Measurements from ENCODE around the gene CACNA2D2. TPM values are rescaled to one million over a fixed set of nuclear protein-coding genes. Genes with fewer than 3 reads are reported as not detected.
A peak's percentile ranks its signal among the peaks of the same experiment; 100 is the strongest.

The CACNA2D2 gene
- total RNA-seq, 2 experiments from 2014 or later, result 0.78 to 0.95 TPM

DNA sequence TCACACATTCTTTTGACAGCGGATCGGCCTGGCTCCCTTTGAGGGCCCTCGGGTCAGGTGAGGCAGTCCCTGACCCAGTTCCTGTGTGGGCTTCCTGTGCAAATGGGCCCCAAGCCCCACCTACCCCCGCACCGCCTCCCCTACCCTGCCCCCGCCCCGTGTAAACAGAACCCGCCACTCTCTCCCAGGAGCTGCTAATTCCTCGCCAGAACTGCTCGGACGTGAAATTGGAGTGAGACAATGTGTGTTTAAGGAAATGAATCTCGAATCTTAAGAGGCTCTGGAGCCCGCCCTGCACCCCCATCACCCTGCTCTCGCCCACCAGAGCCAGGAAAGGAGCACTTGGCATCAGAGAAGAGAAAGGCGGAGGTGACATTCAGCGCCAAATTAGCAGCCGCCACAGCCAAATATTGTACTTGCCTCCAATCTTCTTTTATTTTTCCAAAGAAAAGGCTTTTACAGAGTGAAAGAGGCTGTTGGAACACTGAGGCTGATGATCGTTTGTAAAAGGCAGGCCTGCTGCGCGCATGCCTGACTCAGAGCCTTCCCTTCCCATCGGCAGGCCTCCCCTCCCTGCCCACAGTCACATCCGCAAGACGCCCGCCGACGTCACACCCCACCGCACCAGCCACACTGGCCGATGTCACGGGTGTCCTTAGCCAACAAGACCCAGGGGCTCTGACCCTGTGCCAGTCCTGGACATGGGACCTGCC, 53.1 kb downstream of the CACNA2D2 start:
- POLR2A ChIA-PET, result interaction anchor here (1.1 kb wide), 1 partner anchor 93 kb away, joined by 4 read pairs; no protein-coding TSS in a partner anchor
- peaks cover 35% of the 10 kb centered on the region for H3K4me1 Mint-ChIP-seq (ENCODE audit: low read depth)
- DNase-seq, result peak; percentile 85
- H3K27ac Mint-ChIP-seq, result peak overlapping the region; percentile 95
- CTCF ChIA-PET, result interaction anchor here (1.1 kb wide), 1 partner anchor 165 kb away, joined by 4 read pairs; no protein-coding TSS in a partner anchor
- no peaks in the 10 kb centered on the region for H3K27me3 Mint-ChIP-seq (ENCODE audit: low read depth)
- H3K9me3 Mint-ChIP-seq (ENCODE audit: insufficient read depth), result no peaks in the 10 kb centered on the region
- peak; percentile 75 for ATAC-seq
- H3K36me3 Mint-ChIP-seq (ENCODE audit: low read depth), result no peaks in the 10 kb centered on the region
- peak overlapping the region; percentile 77 for H3K4me3 Mint-ChIP-seq

DNA sequence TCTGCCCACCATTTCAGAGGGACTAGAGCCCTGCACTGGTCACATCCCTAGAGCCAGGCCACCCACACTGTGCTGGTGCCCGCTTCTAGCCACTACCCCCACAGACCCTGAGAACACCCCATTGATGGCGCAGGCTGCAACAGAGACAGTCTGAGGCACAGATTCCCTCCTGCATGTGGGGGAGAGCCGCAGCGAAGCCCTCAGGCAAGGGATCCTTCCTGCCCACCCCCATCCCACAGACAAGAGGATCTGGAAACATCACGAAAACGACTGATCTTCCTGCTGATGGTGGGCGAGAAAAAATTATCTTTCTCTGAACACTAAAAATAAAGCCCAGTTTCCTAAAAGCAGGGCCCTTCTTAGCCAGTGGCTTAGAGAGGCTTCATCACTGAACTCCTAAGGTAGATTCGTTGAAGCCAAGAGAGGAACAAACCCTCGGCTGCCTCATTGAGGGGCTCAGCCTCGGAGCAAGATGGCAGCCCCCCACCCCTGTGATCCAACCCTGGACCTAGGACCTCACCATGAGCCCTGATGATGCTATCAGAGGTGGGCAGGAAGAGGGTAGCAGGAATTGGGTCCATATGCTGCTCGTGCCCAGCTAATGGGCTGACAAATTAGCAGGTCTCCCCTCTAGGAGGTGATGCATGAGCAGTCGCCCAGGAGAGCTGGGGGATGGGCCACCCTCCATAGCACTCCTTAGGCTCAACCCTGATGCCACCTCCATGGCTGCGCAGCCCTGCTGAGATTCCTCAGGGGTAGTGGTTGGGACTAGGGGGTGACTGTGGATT, 54.5 kb downstream of the CACNA2D2 start:
- peak overlapping the region; percentile 95 for H3K27ac Mint-ChIP-seq

DNA sequence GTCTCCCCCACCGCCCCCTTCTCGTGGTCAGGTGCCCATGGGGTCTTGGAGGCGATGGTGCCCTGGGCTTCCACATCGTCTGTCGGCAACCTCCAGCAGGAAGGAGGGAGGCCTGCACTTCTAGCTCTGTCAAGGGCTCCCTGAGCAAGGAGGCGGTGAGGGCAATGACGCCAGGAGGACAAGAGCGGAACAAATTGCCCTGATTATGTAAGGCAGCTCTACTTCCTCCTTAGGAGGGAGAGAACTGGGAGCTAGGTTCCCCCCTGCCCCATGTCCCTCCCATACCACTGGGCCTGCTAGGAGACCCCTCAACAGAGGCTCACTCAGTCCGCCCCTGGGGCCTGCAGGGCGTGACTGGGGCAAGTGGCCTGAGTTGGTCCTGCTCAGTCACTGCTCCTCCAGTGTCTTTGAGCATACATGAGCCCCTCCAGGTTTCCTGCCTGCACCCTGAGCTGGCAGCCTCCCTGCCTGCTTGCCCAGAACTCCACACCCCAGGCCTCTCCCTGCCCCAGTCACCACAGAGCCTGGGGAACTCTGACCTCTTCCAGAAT, 56.1 kb downstream of the CACNA2D2 start:
- Mint-ChIP-seq H3K27me3 (ENCODE audit: low read depth) (no peaks in the 10 kb centered on the region), H3K27ac (peak overlapping the region; percentile 33), H3K4me3 (no peak overlapping the region), H3K4me1 (ENCODE audit: low read depth) (peaks cover 35% of the 10 kb centered on the region), H3K36me3 (ENCODE audit: low read depth) (no peaks in the 10 kb centered on the region), H3K9me3 (ENCODE audit: insufficient read depth) (no peaks in the 10 kb centered on the region)
- DNase-seq (no peak), ATAC-seq (no peak)
- ChIA-PET CTCF (interaction anchor here (1.0 to 2.7 kb wide), 3 partner anchors 11 to 96 kb away, joined by 3 to 15 read pairs (median 6); no protein-coding TSS in a partner anchor), POLR2A (no interaction called here)

More for the DNA sequence above, 54.5 kb downstream of the CACNA2D2 start:
- H3K36me3 Mint-ChIP-seq (ENCODE audit: low read depth), result no peaks in the 10 kb centered on the region
- no peak overlapping the region for H3K4me3 Mint-ChIP-seq
- POLR2A ChIA-PET, result no interaction called here
- no peaks in the 10 kb centered on the region for H3K9me3 Mint-ChIP-seq (ENCODE audit: insufficient read depth)
- CTCF ChIA-PET, result interaction anchor here (1.1 kb wide), 1 partner anchor 167 kb away, joined by 4 read pairs; no protein-coding TSS in a partner anchor
- ATAC-seq, result no peak
- H3K27me3 Mint-ChIP-seq (ENCODE audit: low read depth), result no peaks in the 10 kb centered on the region
- no peak for DNase-seq
- H3K4me1 Mint-ChIP-seq (ENCODE audit: low read depth), result peaks cover 35% of the 10 kb centered on the region

- Mint-ChIP-seq H3K9me3 (ENCODE audit: insufficient read depth) (no peaks in the 10 kb centered on the region), H3K27me3 (ENCODE audit: low read depth) (no peaks in the 10 kb centered on the region), H3K27ac (no peak overlapping the region), H3K4me3 (no peak overlapping the region), H3K36me3 (ENCODE audit: low read depth) (no peaks in the 10 kb centered on the region), H3K4me1 (ENCODE audit: low read depth) (peaks cover 27% of the 10 kb centered on the region)
- ChIA-PET POLR2A (no interaction called here), CTCF (interaction anchor here (0.9 to 2.7 kb wide), 3 partner anchors 9 to 104 kb away, joined by 3 to 15 read pairs (median 6); no protein-coding TSS in a partner anchor)
- no peak for ATAC-seq
- DNase-seq, result no peak
Observed at GRCh38 chr3:50445919-50446318, 57.5 kb downstream of the CACNA2D2 start.

- H3K4me3 Mint-ChIP-seq, result no peak overlapping the region
- peaks cover 17% of the 10 kb centered on the region for H3K4me1 Mint-ChIP-seq (ENCODE audit: low read depth)
- ATAC-seq (no peak), DNase-seq (no peak)
- POLR2A ChIA-PET, result no interaction called here
- no peaks in the 10 kb centered on the region for H3K27me3 Mint-ChIP-seq (ENCODE audit: low read depth)
- H3K9me3 Mint-ChIP-seq (ENCODE audit: insufficient read depth), result no peaks in the 10 kb centered on the region
- H3K36me3 Mint-ChIP-seq (ENCODE audit: low read depth), result no peaks in the 10 kb centered on the region
- CTCF ChIA-PET, result no interaction called here
- no peak overlapping the region for H3K27ac Mint-ChIP-seq
Observed at GRCh38 chr3:50444782-50445181, 58.7 kb downstream of the CACNA2D2 start.

DNA sequence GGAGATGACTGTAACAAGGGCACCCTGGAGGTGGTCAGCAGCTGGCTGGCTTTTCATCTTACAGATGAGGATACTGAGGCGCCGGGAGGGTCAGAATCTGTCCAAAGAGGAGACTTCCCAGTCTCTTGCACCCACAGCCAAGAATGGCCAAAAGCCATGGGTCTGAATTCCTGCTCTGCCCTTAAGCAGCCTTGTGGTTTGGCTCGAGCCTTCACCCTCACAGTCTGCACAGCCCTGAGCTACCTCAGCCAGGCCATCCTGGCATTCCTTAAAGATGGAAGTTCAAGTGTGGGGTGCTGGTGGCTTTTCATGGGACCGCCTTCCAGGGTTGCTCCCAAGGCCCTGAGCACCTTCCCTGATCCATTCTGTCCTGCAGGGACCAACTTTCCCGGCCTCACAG, 59.2 kb downstream of the CACNA2D2 start:
- Mint-ChIP-seq H3K4me3 (no peak overlapping the region), H3K27ac (no peak overlapping the region), H3K4me1 (ENCODE audit: low read depth) (peaks cover 11% of the 10 kb centered on the region), H3K27me3 (ENCODE audit: low read depth) (no peaks in the 10 kb centered on the region), H3K9me3 (ENCODE audit: insufficient read depth) (no peaks in the 10 kb centered on the region), H3K36me3 (ENCODE audit: low read depth) (no peaks in the 10 kb centered on the region)
- POLR2A ChIA-PET, result no interaction called here
- ATAC-seq, result no peak
- CTCF ChIA-PET, result no interaction called here
- no peak for DNase-seq

GRCh38 chr3:50442945-50443579, 60.4 kb downstream of the CACNA2D2 start:
- ATAC-seq (no peak), DNase-seq (no peak)
- peaks cover 11% of the 10 kb centered on the region for H3K4me1 Mint-ChIP-seq (ENCODE audit: low read depth)
- no peak overlapping the region for H3K27ac Mint-ChIP-seq
- no peak overlapping the region for H3K4me3 Mint-ChIP-seq
- H3K27me3 Mint-ChIP-seq (ENCODE audit: low read depth), result no peaks in the 10 kb centered on the region
- ChIA-PET CTCF (no interaction called here), POLR2A (no interaction called here)
- no peaks in the 10 kb centered on the region for H3K9me3 Mint-ChIP-seq (ENCODE audit: insufficient read depth)
- H3K36me3 Mint-ChIP-seq (ENCODE audit: low read depth), result no peaks in the 10 kb centered on the region

DNA sequence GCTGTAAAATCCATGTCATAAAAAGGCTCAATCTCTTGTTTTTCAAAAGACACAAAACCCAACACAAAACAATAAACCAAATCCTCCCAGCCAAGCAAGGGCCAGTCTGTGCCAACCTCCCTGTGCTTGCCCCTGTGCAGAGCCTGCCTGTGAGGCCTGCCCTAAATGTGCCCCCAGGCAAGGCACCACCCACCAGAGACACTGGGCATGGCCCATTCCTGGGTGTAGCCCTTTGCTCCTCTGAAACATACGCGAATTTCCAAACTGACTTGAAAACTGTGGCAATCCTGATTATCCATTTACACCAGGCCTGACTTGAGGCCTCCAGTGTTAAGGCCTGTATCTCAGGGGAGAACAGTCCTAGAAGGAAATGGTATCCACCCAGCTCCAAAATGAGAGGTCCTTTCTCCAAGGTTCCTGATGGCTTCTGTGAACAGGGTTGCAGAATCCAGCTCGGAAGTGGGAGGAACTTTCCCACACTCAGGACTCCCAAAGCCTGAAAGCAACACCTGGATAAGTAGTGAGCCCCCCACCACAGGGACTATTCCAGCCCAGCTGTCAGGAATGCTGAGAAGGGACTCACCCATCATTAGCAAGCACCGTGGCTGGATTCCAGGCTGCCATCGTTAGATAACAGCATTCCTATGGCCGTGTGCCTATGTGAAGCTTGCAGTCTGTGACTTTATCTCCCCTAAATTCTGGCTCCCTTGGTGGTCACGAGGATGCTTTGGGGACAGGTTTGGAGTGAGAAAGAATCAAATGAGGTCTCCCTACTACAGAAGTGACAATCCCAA, 61.8 kb downstream of the CACNA2D2 start:
- ATAC-seq (no peak), DNase-seq (no peak)
- Mint-ChIP-seq H3K36me3 (ENCODE audit: low read depth) (no peaks in the 10 kb centered on the region), H3K9me3 (ENCODE audit: insufficient read depth) (no peaks in the 10 kb centered on the region), H3K27me3 (ENCODE audit: low read depth) (no peaks in the 10 kb centered on the region), H3K4me3 (no peak overlapping the region), H3K27ac (no peak overlapping the region), H3K4me1 (ENCODE audit: low read depth) (peaks cover 5% of the 10 kb centered on the region)
- POLR2A ChIA-PET, result no interaction called here
- CTCF ChIA-PET, result interaction anchor here (1.2 kb wide), 1 partner anchor 13 kb away, joined by 3 read pairs; no protein-coding TSS in a partner anchor

GRCh38 chr3:50436114-50436674, 67.2 kb downstream of the CACNA2D2 start:
- ATAC-seq (peak; percentile 96), DNase-seq (peak; percentile 87)
- POLR2A ChIA-PET, result interaction anchor here (0.9 kb wide), 1 partner anchor 172 kb away, joined by 3 read pairs; no protein-coding TSS in a partner anchor
- Mint-ChIP-seq H3K4me1 (ENCODE audit: low read depth) (peaks cover 4% of the 10 kb centered on the region), H3K27ac (peak overlapping the region; percentile 2), H3K4me3 (no peak overlapping the region), H3K36me3 (ENCODE audit: low read depth) (no peaks in the 10 kb centered on the region), H3K9me3 (ENCODE audit: insufficient read depth) (no peaks in the 10 kb centered on the region), H3K27me3 (ENCODE audit: low read depth) (no peaks in the 10 kb centered on the region)
- CTCF ChIA-PET, result interaction anchor here (0.5 to 4.0 kb wide), 8 partner anchors 11 to 798 kb away, joined by 3 to 48 read pairs (median 3); partner anchors contain the start of gene HEMK1

DNA sequence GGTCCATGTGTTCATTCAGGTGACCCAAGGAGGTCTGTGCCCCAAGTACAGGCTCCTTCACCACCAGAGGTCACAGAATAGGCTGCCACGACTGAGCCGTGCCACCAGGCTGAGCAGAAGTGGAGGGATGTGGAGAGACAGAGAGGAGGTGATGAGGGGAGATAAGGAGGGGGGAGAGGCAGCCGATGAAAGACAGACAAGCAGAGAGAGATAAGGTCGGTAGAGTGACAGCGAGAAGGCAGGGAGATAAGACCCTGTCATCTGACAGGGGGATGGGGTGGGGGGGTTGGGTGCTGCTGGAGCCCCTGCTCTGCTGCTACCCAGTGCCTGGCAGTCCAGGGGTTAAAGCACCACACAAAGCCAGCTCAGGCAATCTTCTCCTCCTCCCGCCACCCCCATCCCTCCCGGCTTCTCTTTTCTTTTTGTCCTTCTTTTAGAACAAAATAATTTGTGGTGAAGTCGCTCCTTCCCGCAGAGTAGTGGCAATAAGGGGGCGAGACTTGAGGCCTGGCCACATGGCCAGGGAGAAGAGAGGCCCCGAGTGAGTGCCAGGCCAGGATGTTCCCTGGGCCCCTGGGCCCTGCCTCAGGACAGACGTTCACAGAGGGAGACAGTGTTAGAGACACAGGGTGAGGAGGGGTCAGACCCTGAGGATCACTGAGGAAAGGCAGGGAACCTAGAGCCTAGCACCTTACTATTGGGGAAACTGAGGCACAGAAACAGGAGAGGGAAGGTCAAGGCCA, 67.9 kb downstream of the CACNA2D2 start:
- DNase-seq (no peak), ATAC-seq (peak; percentile 27)
- ChIA-PET CTCF (interaction anchor here (0.5 to 4.0 kb wide), 6 partner anchors 11 to 799 kb away, joined by 3 to 48 read pairs (median 4); partner anchors contain the start of gene HEMK1), POLR2A (no interaction called here)
- Mint-ChIP-seq H3K36me3 (ENCODE audit: low read depth) (no peaks in the 10 kb centered on the region), H3K9me3 (ENCODE audit: insufficient read depth) (no peaks in the 10 kb centered on the region), H3K4me1 (ENCODE audit: low read depth) (peaks cover 4% of the 10 kb centered on the region), H3K27ac (peak overlapping the region; percentile 2), H3K4me3 (no peak overlapping the region), H3K27me3 (ENCODE audit: low read depth) (no peaks in the 10 kb centered on the region)
